ENCODE results near the gene CYBA. TPM values are rescaled to one million over a fixed set of nuclear protein-coding genes. Genes with fewer than 3 reads are reported as not detected.

Gene CYBA
- total and polyA plus RNA-seq, 10 of the 15 experiments (the other 5 are each of a cell fraction or from before 2014, with no cell fraction given), result 0.55 to 598 (median 258) TPM

GRCh38 chr16:88692861-88693260, 42.0 kb upstream of the CYBA start:
- Histone ChIP-seq H3K9me3 (replicated peaks; ENCODE audit: control insufficient read depth, insufficient read depth, low read length) (no peaks in the 10 kb centered on the region), H3K27me3 (replicated peaks in 1 of 2; ENCODE audit: control insufficient read depth in 2 of 2, insufficient read depth in 2 of 2, low read length in 1 of 2) (no peaks in the 10 kb centered on the region; a peak in 1 of 4 replicates), H3K79me2 (ENCODE audit: control insufficient read depth, insufficient read depth, low read length) (no peaks in the 10 kb centered on the region), H3K4me2 (ENCODE audit: control insufficient read depth, insufficient read depth) (no peak overlapping the region), H4K20me1 (ENCODE audit: control insufficient read depth, insufficient read depth) (no peaks in the 10 kb centered on the region), H3K36me3 (ENCODE audit: control insufficient read depth in 2 of 2, insufficient read depth in 2 of 2, low read length in 1 of 2) (peaks cover 0 to 6% of the 10 kb centered on the region in 2 experiments; a peak in 2 of 4 replicates), H3K4me1 (ENCODE audit: control insufficient read depth, insufficient read depth, low read length) (peaks cover 12% of the 10 kb centered on the region), H3K9ac (ENCODE audit: control insufficient read depth, insufficient read depth, low read length) (no peak overlapping the region), H2AFZ (ENCODE audit: control insufficient read depth, low read depth, low read length) (no peak overlapping the region), H3K27ac (ENCODE audit: control insufficient read depth, insufficient read depth) (no peak overlapping the region), H3K4me3 (no peak overlapping the region)
- POLR2A ChIA-PET, result no interaction called here
- intact Hi-C loops (cut with micrococcal nuclease; ENCODE audit: unreplicated experiment), result no loop called here
- no TSS peak for BruUV-seq (replicated peaks)
- FAIRE-seq (no peak), DNase-seq (ENCODE audit: low read depth, low spot score) (no peak), ATAC-seq (no peak)
- in situ Hi-C loops (cut with MboI), result no loop called here
- RAD21 ChIA-PET (ENCODE audit: unreplicated experiment), result no interaction called here
- CTCF ChIA-PET, result no interaction called here
- WGBS (ENCODE audit: insufficient coverage, insufficient replicate concordance, low lambda C conversion rate, missing lambda C conversion rate), result 97% methylated on average over 10 of the region's 10 CpGs
- SMC1A ChIA-PET (ENCODE audit: uncharacterized antibody, unreplicated experiment), result no interaction called here
- TF ChIP-seq PAX5 (IDR thresholded peaks at IDR 0.05; ENCODE audit: borderline replicate concordance, low read depth, low read length), result no peak
- TF ChIP-seq E2F8 (IDR thresholded peaks at IDR 0.05; ENCODE audit: low read depth, partially characterized antibody), result no peak
- no peak for TF ChIP-seq NR2C2 (IDR thresholded peaks at IDR 0.05; ENCODE audit: borderline replicate concordance, control insufficient read depth, insufficient read length, low read depth)
- TF ChIP-seq, protein P1, sequence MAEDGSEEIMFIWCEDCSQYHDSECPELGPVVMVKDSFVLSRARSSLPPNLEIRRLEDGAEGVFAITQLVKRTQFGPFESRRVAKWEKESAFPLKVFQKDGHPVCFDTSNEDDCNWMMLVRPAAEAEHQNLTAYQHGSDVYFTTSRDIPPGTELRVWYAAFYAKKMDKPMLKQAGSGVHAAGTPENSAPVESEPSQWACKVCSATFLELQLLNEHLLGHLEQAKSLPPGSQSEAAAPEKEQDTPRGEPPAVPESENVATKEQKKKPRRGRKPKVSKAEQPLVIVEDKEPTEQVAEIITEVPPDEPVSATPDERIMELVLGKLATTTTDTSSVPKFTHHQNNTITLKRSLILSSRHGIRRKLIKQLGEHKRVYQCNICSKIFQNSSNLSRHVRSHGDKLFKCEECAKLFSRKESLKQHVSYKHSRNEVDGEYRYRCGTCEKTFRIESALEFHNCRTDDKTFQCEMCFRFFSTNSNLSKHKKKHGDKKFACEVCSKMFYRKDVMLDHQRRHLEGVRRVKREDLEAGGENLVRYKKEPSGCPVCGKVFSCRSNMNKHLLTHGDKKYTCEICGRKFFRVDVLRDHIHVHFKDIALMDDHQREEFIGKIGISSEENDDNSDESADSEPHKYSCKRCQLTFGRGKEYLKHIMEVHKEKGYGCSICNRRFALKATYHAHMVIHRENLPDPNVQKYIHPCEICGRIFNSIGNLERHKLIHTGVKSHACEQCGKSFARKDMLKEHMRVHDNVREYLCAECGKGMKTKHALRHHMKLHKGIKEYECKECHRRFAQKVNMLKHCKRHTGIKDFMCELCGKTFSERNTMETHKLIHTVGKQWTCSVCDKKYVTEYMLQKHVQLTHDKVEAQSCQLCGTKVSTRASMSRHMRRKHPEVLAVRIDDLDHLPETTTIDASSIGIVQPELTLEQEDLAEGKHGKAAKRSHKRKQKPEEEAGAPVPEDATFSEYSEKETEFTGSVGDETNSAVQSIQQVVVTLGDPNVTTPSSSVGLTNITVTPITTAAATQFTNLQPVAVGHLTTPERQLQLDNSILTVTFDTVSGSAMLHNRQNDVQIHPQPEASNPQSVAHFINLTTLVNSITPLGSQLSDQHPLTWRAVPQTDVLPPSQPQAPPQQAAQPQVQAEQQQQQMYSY (CRISPR knock-in tag; IDR thresholded peaks at IDR 0.05), result no peak
- no peak for TF ChIP-seq MYC (IDR thresholded peaks at IDR 0.05; ENCODE audit: insufficient read depth, insufficient read length, insufficient replicate concordance, low read length, severe bottlenecking)
- no peak for TF ChIP-seq NR2C1 (IDR thresholded peaks at IDR 0.05)
- no peak for TF ChIP-seq ZNF274 (IDR thresholded peaks at IDR 0.05; ENCODE audit: insufficient read depth, insufficient read length)
- TF ChIP-seq CBX3 (IDR thresholded peaks at IDR 0.05; ENCODE audit: borderline replicate concordance, low read depth), result no peak
- no peak for TF ChIP-seq RCOR1 (conservative IDR thresholded peaks at IDR 0.05; ENCODE audit: low read depth, low read length)
- TF ChIP-seq, protein P2, sequence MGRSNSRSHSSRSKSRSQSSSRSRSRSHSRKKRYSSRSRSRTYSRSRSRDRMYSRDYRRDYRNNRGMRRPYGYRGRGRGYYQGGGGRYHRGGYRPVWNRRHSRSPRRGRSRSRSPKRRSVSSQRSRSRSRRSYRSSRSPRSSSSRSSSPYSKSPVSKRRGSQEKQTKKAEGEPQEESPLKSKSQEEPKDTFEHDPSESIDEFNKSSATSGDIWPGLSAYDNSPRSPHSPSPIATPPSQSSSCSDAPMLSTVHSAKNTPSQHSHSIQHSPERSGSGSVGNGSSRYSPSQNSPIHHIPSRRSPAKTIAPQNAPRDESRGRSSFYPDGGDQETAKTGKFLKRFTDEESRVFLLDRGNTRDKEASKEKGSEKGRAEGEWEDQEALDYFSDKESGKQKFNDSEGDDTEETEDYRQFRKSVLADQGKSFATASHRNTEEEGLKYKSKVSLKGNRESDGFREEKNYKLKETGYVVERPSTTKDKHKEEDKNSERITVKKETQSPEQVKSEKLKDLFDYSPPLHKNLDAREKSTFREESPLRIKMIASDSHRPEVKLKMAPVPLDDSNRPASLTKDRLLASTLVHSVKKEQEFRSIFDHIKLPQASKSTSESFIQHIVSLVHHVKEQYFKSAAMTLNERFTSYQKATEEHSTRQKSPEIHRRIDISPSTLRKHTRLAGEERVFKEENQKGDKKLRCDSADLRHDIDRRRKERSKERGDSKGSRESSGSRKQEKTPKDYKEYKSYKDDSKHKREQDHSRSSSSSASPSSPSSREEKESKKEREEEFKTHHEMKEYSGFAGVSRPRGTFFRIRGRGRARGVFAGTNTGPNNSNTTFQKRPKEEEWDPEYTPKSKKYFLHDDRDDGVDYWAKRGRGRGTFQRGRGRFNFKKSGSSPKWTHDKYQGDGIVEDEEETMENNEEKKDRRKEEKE (IDR thresholded peaks at IDR 0.05), result no peak
- no peak for TF ChIP-seq HCFC1 (IDR thresholded peaks at IDR 0.05; ENCODE audit: low read length)
- TF ChIP-seq, protein P3, sequence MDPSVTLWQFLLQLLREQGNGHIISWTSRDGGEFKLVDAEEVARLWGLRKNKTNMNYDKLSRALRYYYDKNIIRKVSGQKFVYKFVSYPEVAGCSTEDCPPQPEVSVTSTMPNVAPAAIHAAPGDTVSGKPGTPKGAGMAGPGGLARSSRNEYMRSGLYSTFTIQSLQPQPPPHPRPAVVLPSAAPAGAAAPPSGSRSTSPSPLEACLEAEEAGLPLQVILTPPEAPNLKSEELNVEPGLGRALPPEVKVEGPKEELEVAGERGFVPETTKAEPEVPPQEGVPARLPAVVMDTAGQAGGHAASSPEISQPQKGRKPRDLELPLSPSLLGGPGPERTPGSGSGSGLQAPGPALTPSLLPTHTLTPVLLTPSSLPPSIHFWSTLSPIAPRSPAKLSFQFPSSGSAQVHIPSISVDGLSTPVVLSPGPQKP (IDR thresholded peaks at IDR 0.05; ENCODE audit: low read depth, low read length), result no peak
- TF ChIP-seq MTA3 (IDR thresholded peaks at IDR 0.05; ENCODE audit: borderline replicate concordance, low read length), result no peak
- TF ChIP-seq POLR2AphosphoS5 (IDR thresholded peaks at IDR 0.05; ENCODE audit: low read length), result no peak
- TF ChIP-seq NR2F1 (conservative IDR thresholded peaks at IDR 0.05), result no peak

Data from GM12878 (cell line).